NCI-H1048 (cell line): ENCODE results near the gene ARHGAP25.

Experiments
- DNase-seq: peaks from one replicate; lab custom pipeline; 2025; lab: John Stamatoyannopoulos, UW

Gene ARHGAP25

DNA sequence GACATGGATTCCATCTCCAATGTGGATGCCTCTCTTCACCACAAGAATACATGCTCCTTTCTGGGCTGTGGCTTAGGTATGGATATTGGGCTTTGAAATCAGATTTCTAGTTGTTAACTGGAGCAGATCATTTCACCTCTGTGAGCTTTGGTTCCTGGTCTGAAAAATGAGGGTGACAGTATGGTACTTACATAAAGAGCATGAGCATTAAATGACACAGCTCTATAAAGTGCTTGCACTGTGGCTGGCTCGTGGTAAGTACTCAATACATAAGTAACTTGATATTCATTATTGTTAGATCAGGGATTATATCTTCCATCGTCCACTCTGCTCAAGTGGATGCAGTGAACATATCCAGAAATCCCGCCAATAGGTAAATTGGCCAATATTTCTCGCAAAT, 33.4 kb downstream of the ARHGAP25 start:
- DNase-seq = no peak

DNA sequence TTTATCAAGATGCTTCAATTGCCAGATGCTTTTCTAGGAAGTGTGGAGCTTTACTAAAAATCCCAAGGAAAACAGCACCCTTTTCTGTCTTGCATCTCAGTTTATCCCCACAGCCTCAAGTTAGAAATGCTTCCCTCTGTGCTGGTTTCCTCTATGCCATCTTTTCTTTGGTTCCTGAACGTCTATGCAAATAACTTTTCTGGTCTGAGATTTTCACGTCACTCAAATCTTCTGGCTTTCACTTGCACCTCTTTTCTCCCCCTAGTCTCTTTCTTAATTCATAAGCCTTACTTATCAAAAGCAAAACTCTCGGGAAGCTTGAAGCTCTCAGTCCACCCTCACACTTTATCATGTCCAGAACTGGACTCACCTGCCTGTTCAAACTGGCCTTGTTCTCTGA, 33.9 kb downstream of the ARHGAP25 start:
- DNase-seq = no peak

DNA sequence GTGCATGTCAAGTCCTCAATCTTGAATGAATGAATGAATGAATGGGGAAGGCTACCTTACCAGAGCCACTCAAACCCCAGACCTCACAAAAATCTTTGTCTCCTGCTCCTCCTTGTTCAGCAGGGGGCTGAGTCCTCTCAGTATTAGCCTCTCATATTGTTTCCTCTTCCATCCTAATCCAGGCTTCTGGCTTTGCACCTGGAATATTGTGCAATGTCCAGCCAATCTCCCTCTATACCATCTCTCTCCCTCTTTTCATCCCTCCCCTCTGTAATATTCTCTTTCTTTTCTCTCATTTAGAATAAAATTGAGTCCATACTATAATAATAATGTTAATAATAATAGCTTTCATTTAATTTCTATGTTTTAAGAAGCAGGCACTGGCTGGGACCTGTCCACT, 34.3 kb downstream of the ARHGAP25 start:
- DNase-seq = no peak

- DNase-seq = no peak
Measured at GRCh38 chr2:68769586-68770270, 35.1 kb downstream of the ARHGAP25 start.

DNA sequence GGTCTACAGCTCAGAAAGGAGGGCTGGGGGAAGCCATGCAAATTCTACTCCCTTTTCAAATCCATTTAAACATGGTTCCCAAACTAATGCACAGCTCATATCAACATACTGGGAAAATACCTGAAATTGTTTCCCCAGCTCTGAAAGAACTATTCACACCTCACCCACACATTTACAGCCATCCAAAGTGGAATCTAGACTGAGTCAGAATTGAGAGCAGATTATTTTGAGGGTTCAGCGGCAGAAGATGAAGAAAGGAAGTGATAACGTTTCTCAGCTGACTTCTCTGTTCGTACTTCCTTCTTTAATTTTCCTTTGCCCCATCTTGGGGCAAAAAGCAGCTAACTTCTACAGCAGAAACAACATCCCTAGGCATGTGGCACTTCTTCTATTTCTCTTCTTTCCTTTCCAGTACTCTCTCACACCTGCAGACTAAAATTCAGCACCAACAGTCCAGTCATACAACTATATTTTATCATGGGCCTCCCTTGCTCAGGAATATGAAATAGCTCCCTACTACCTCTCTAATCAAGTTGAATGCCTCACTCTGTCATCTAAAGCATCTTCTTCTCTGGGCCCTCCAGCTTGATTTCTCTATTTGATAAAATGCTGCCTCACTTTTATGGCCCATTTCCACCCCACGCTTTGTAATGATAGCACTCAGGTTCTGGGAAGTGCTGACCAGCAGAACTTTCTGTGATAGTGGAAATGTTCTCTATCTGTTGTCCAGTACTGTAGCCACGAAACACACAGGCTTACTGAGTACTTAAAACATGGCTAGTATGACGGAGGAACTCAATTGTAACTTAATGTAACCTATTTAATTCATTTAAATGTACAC, 35.9 kb downstream of the ARHGAP25 start:
- DNase-seq = no peak

- no peak for DNase-seq
Measured at GRCh38 chr2:68771211-68771751, 36.7 kb downstream of the ARHGAP25 start.

DNA sequence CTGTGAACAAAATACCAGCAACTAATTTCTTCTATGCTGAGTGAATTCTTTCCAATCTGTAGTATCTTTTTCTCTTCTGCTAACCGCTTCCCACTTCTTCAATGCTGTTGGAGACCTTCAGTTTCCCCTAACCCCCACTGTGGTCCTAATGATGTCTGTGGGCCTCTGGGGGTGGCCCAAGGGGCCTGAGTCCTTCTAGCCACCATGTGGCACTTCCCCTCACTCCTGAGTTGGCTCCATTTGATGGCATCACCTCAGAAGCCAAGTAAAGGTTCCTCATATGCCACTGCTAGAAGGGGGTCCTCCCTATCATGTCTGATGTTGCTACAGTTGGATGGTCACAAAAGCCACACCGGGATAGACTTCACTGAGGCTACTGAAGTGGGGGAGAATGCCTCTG, 37.5 kb downstream of the ARHGAP25 start:
- no peak for DNase-seq

- DNase-seq = no peak
Measured at GRCh38 chr2:68774569-68775271, 40.1 kb downstream of the ARHGAP25 start.

DNA sequence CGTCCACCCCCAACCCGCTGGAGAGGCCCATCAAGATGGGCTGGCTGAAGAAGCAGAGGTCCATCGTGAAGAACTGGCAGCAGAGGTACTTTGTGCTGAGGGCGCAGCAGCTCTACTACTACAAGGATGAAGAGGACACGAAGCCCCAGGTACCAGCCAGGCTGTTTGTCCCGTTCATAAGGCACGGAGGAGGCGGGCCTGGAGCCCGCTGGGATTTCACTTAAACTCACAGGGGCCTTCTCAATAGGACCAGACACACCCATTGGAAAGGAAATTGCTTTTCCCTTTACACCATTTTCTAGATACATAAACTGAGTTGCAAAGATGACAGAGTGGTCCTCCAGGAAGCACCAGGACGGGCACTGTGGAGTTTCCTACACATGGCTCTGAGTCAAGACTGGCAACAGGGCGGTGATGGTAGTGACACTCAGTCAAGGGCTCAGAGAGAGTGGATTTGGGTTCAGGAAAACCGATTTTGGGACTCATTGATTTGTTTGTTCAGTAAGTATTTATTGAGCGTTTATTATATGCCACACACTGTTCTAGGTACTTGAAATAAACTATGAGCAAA, 40.7 kb downstream of the ARHGAP25 start:
- DNase-seq = no peak

DNA sequence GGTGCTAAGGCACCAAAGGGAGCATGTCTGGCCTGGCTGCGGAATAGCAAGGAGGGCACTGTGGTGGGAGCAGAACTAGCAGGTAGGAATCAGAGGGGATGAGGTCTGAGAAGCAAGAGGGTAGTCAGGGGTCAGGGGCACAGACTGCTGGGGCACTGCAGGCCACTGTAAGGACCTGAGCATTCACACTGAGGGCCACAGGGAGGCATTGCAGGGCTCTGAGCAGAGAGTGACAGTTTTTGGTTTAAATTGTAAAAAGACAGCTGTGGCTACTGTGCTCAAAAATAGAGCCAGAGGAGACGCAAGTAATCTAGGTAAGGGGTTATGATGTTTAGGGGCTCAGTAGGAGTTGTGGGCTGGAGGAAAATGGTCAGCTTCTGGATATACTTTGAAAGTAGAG, 41.5 kb downstream of the ARHGAP25 start:
- DNase-seq = no peak

DNA sequence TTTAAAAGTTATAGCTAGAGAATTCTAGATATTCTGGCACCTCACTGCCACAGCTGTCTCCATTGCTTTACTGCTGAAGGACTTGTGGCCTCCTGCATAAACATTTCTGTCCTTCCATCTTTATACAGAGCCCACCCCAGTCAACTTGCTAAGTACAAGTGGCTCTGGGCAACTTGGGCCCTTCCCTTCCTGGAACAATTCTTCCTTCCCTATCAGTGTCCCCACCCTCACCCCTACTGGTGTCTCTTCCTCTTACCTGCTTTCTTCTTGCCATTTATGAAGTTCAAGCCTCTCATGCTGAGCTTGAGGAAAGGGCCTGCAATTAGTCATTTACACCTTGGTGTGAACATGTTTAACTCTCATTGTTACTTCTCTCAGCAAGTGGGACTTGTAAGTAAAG, 45.0 kb downstream of the ARHGAP25 start:
- DNase-seq = no peak

DNA sequence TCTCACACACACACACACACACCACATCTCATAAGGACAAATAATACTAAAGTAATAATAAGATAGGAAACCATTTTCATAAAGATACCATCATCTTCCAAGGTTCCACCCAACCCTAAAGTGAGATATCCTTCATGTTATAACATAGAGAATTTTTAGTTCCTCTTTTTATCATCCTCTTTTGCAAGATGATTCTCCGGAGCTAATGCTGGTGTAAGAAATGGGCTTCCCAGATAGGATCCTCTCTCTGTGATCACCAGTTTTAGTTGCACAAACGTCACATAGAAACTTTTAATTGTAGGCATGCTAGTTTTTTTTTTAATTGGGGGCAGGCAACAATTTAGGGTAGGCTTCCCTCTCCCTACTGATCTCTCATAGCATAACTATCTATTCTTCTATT, 49.6 kb downstream of the ARHGAP25 start:
- no peak for DNase-seq

- DNase-seq = no peak
Measured at GRCh38 chr2:68784915-68785314, 50.3 kb downstream of the ARHGAP25 start.

DNA sequence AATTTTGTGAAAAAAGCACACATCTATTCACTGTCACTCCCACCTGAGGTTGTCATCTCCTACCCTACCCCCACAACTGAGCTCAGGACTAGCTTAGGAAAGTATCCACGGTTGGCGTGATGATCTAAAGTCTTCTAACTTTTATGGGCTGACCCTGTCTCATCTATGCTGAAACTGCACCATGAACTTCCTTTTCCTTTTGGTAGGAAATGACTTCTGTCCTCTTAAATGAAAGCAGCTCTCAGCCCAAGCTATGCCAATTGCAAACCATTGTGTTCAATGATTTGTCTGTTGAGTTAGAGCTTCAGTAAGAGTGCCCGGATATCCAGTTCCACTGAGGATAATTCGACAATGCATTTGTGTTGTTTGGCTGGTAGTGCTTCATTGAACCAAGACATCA, 52.7 kb downstream of the ARHGAP25 start:
- DNase-seq = no peak

- DNase-seq = no peak
Measured at GRCh38 chr2:68789603-68790002, 55.0 kb downstream of the ARHGAP25 start.

DNA sequence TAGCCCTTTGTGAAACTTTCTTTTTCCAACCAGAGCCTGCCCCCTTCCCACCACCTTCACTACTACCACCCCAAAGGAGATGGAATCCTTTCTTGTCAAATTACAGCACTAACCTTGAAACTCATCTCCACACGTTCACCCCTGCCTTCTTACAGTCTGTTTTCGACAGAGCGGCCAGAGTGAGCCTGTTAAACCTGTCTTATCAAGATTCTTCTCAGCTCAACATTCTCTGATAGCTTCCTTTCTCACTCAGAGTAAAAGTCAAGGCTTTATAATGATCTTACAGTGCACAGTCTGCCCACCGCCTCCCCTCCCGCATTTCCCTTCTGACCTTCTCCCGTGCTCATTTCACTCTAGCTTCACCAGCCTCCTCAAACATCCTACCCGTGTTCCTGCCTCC, 56.0 kb downstream of the ARHGAP25 start:
- DNase-seq = no peak

DNA sequence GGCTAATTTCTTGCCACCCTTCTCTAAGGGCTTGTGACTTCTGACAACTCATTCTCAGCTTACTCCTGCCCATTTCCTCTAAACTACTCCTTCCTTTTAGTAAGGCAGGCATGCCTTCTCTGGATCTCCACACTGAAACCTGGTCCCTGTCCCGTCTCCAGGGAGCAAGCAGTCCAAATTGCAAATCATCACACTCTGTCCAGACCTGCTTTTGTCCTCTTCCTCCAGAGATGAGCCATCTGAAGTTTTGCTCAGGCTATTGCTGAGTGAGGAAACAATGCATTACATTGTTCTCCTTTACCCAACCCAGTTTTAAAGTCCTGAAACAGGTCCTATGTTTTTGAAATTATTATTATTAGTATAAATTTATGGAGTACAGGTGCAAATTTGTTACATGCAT, 57.3 kb downstream of the ARHGAP25 start:
- no peak for DNase-seq

DNA sequence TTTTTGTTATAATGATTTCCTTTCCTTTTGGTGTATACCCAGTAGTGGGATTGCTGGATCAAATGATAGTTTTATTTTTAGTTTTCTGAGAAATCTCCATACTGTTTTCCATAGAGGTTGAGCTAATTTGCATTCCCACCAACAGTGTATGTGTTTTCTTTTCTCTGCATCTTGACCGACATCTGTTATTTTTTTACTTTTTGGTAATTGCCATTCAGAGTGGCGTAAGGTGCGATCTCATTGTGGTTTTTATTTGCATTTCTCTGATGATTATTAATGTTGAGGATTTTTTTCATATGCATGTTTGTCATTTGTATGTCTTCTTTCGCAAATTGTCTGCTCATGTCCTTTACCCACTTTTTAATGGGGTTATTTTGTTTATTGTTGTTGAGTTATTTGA, 58.1 kb downstream of the ARHGAP25 start:
- DNase-seq = no peak

DNA sequence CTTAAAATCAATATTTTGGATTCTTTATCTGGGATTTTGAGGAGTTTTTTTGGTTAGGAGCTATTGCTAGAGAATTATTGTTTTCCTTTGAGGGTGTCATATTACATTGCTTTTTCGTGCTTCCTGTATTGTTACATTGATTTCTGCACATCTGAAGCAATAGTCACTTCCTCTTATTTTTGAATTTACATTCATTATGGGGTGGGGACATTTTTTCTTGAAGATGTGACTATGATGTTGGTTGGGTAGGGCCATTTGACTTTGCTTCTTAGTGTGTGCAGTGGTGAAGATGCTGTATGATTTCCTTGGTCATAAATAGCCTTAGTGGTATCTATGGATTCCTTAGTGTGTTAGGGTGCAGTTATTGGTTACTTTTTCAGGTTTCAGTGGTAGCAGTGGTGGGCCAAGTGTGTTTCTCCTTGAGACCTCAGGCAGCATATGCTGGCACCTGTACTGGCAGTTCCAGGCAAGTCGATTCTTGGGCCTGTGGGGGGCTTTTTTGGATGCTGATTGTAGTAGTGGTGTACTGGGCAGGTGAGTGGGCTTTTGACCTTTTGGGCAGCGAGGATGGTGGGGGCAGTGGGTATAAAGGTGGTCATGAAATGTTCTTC, 61.8 kb downstream of the ARHGAP25 start:
- DNase-seq = no peak

GRCh38 chr2:68798569-68798968, 64.0 kb downstream of the ARHGAP25 start:
- DNase-seq = no peak

DNA sequence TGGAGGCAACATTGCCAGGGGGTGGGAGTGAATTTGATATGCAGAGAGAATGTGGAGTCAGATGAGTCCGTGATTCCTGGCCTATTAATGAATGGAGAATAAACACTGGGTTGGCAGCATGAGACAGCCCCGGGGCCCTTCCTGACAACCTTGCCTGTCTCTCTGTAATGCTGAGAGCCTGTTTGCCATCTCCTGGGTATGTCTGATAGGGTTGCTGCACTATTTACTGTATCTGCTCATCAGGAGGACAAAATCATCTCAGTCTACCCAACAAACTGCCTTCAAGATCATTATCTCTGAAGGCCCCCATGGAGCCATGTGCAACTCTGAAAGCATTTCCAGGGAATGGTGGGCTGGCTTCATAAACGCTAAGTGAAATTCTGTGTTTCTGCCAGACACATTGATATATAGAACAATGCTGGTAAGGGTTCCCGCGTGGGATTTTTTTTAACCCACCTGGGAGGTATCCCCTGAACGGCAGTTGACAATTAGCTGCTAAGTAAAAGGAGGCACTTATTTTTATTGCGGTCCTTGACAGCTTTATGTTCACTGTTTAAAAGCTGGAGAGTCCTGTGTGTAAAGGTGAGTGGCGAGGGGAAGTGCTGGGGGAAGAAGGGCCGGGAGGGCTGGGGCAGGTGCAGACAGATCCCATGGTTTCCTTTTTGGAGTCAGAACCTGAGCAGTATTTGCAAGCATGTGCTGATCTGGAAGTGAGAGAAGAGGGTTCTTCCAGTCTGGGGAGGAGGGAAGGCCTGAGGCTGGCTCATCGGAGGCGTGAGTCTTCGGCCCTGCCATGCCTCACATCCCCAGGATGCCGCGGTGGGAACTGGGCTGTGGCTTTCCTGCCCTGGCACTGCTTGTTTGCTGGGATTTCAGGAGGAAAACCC, 64.8 kb downstream of the ARHGAP25 start:
- no peak for DNase-seq
